Measurements from ENCODE around the gene SPDYE2B. TPM values are rescaled to one million over a fixed set of nuclear protein-coding genes. Genes with fewer than 3 reads are reported as not detected.
"Not testable (repeated sequence)": the region's sequence is repeated elsewhere in the genome, so short reads cannot be mapped to it uniquely, and the experiment has no call there.

SPDYE2B gene
- polyA plus RNA-seq, 6 donors from 2014 or later = 0.30 to 0.43 (median 0.42) TPM; not detected in 3

- H3K4me3 Mint-ChIP-seq; DNase-seq; H3K4me1 Mint-ChIP-seq; H3K27me3 Mint-ChIP-seq; H3K9me3 Mint-ChIP-seq; H3K27ac Mint-ChIP-seq; ATAC-seq (ENCODE audit: low read depth in 2 of 2); H3K36me3 Mint-ChIP-seq: not testable (repeated sequence)
These were observed 32.0 kb upstream of the SPDYE2B start for GRCh38 chr7:102618122-102618521.

DNA sequence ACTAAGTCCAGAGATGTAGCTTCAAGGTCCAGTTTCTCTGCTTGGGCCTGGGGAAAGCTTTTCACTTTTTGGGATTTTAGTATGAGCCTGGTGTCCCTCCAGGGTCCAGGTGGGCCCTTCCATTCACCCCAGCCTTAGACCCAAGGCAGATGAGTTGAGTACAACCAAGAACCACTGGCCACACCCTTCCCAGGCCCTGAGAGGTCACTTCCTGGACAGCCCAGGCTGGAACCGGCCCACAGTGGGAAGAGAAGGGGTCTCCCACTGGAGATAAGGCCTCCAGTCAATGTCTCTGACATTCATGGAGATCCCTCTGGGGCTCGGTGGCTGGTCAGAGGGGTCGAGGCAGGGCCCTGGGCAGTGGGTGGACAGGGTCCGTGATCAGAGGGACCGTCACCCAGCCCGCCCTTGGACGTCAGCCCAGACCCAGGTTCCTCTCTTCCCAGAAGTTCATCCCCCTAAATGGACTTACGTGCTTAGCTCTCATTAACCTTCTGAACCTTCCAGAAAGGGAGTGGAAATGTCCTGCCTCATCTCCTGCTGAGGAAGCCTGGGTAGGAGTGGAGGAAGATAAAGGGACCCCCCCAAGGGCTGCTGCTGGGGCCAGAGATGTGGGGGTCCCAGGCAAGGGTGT is 22.7 kb upstream of the SPDYE2B start:
- not testable (repeated sequence) for H3K4me1 Mint-ChIP-seq; H3K27ac Mint-ChIP-seq; H3K36me3 Mint-ChIP-seq; DNase-seq; ATAC-seq (ENCODE audit: low read depth in 2 of 2); H3K27me3 Mint-ChIP-seq; H3K4me3 Mint-ChIP-seq; H3K9me3 Mint-ChIP-seq

GRCh38 chr7:102630622-102631021 is 19.5 kb upstream of the SPDYE2B start:
- H3K4me1 Mint-ChIP-seq; H3K4me3 Mint-ChIP-seq; ATAC-seq (ENCODE audit: low read depth in 2 of 2); H3K27me3 Mint-ChIP-seq; H3K27ac Mint-ChIP-seq; H3K36me3 Mint-ChIP-seq; DNase-seq; H3K9me3 Mint-ChIP-seq: not testable (repeated sequence)

DNA sequence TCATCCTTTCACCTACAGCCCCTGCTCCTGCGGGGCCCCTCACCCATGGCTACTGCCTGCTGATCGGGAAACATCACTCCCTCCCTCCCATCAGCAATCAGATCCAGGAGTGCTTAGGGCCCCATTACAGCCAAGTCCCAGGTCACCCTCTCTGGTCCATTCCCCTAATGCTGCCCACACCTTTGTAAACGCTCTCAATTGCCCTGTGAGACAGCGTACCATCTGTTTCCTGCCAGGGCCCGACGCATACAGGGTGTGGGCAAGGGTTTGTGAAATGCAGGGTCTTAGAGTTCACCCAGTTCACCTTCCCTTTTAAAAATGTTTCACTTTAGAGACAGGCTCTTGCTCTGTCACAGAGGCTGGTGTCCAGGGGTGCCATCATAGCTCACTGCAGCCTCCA is 15.8 kb upstream of the SPDYE2B start:
- DNase-seq; H3K9me3 Mint-ChIP-seq; ATAC-seq (ENCODE audit: low read depth in 2 of 2); H3K27ac Mint-ChIP-seq; H3K4me1 Mint-ChIP-seq; H3K4me3 Mint-ChIP-seq; H3K36me3 Mint-ChIP-seq; H3K27me3 Mint-ChIP-seq: not testable (repeated sequence)

GRCh38 chr7:102635354-102635753 is 14.8 kb upstream of the SPDYE2B start:
- not testable (repeated sequence) for H3K4me1 Mint-ChIP-seq; H3K4me3 Mint-ChIP-seq; H3K9me3 Mint-ChIP-seq; H3K36me3 Mint-ChIP-seq; H3K27me3 Mint-ChIP-seq; ATAC-seq (ENCODE audit: low read depth in 2 of 2); DNase-seq; H3K27ac Mint-ChIP-seq

DNA sequence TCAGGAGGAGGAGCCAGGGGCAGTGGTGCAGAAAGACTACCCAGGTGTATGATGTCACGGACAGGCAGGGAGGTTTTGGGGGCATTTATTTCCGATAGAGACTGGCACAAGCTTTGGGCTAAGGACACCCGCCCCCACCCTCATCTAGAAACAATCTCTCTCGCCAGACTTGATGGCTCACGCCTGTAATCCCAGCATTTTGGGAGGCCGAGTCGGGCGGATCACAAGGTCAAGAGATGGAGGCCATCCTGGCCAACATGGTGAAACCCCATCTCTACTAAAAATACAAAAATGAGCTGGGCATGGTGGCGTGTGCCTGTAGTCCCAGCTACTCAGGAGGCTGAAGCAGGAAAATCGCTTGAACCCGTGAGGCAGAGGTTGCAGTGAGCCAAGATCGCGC is 13.2 kb upstream of the SPDYE2B start:
- not testable (repeated sequence) for H3K4me3 Mint-ChIP-seq; H3K4me1 Mint-ChIP-seq; H3K27me3 Mint-ChIP-seq; ATAC-seq (ENCODE audit: low read depth in 2 of 2); H3K27ac Mint-ChIP-seq; H3K9me3 Mint-ChIP-seq; H3K36me3 Mint-ChIP-seq; DNase-seq

- peak overlapping the region in 1 of 8 donors; percentile 5 for H3K4me3 Mint-ChIP-seq
- peak; percentile 4 for ATAC-seq (ENCODE audit: low read depth in 2 of 2)
- not testable (repeated sequence) for H3K27me3 Mint-ChIP-seq, DNase-seq, H3K27ac Mint-ChIP-seq, H3K9me3 Mint-ChIP-seq, H3K4me1 Mint-ChIP-seq, H3K36me3 Mint-ChIP-seq
These were observed 11.3 kb upstream of the SPDYE2B start for GRCh38 chr7:102638848-102639247.

DNA sequence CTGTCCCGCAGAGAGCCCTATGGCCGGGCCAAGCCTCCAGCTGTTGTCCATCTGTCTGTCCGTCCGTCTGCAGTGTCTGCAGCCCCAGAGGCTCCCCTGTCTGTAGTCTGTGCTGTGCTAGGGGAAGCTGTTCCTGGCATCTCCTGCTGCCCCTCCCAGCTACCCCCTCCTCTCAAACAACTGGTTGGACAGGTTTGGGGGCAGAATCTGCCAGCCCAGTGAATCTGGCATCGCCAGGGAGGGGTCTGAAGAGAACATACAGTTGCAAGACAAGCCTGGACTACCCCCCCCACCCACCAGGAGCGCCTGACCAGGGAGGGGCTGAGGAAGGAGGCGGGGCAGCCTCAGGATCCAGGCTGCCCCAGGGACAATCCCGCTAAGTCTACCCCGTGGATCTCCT is 7.4 kb upstream of the SPDYE2B start, which contains the start of gene UPK3BL1:
Gene UPK3BL1, minus strand, starts transcription at position 101 of the 400 bp plus-strand sequence. Its CDS starts 50 bp downstream, at position 51.
- ATAC-seq (ENCODE audit: low read depth in 2 of 2); DNase-seq: not testable (repeated sequence)

GRCh38 chr7:102643404-102643803 is 6.7 kb upstream of the SPDYE2B start:
- ATAC-seq (ENCODE audit: low read depth in 2 of 2); H3K27ac Mint-ChIP-seq; H3K9me3 Mint-ChIP-seq; H3K4me3 Mint-ChIP-seq; H3K27me3 Mint-ChIP-seq; DNase-seq; H3K36me3 Mint-ChIP-seq; H3K4me1 Mint-ChIP-seq: not testable (repeated sequence)

More for the DNA sequence above, 7.4 kb upstream of the SPDYE2B start, which contains the start of gene UPK3BL1:
- not testable (repeated sequence) for H3K9me3 Mint-ChIP-seq, H3K4me1 Mint-ChIP-seq, H3K27ac Mint-ChIP-seq, H3K4me3 Mint-ChIP-seq, H3K36me3 Mint-ChIP-seq, H3K27me3 Mint-ChIP-seq

DNA sequence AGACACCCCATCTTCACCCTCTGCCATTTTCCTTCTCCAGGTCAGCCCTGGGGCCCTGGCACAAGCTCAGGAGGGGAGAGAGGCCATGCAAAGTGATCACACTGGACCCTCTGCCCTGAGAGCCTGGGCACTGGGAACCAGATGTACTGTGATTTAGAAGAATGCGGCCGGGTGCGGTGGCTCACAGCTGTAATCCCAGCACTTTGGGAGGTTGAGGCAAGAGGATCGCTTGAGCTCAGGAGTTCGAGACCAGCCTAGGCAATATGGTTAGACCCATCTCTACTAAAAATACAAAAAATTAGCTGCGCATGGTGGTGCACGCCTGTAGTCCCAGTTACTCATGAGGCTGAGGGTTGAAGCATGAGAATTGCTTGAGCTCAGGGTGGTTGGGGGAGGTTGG is 2.3 kb upstream of the SPDYE2B start:
- not testable (repeated sequence) for DNase-seq; H3K27me3 Mint-ChIP-seq; ATAC-seq (ENCODE audit: low read depth in 2 of 2); H3K36me3 Mint-ChIP-seq; H3K4me1 Mint-ChIP-seq; H3K4me3 Mint-ChIP-seq; H3K27ac Mint-ChIP-seq; H3K9me3 Mint-ChIP-seq

DNA sequence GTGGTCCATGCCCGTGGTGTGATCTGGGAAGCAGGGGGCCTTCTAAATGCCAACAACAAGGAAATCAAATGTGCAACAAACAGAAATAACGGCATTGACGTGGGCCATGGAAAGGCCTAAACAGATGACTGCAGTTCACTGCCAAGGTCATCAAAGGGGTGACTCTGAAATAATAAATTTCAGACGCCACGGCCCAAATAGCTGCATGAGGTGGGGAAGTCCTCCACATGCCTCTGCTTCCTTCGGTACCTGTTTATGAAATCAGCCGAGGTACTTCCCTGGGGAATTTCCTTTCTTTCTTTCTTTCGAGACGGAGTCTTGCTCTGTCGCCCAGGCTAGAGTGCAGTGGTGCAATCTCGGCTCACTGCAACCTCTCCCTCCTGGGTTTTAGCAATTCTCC is 14.6 kb downstream of the SPDYE2B start:
- not testable (repeated sequence) for H3K36me3 Mint-ChIP-seq; ATAC-seq (ENCODE audit: low read depth in 2 of 2); H3K4me3 Mint-ChIP-seq; H3K9me3 Mint-ChIP-seq; H3K4me1 Mint-ChIP-seq; DNase-seq; H3K27me3 Mint-ChIP-seq; H3K27ac Mint-ChIP-seq

DNA sequence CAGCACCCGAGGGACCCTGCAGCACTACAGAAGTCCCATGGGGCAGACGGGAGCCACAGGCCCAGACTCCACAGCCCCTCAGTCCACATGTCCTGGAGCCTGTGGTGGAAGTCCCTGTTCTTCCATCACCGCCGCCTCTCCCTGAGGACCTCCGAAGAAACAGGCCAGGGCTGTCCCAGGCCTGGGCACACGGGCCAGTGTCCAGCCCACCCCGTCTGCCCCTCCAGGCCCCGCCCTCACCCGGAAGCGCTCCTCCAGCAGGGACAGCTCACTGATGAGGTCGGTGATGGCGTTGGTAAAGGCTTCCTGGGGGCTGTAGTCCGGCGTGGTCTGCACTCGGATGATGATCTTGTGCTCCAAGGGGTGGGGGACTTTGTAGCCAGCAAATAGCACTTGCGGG is 16.7 kb downstream of the SPDYE2B start:
- H3K4me3 Mint-ChIP-seq; H3K36me3 Mint-ChIP-seq; DNase-seq; H3K9me3 Mint-ChIP-seq; H3K4me1 Mint-ChIP-seq; H3K27me3 Mint-ChIP-seq; H3K27ac Mint-ChIP-seq; ATAC-seq (ENCODE audit: low read depth in 2 of 2): not testable (repeated sequence)

GRCh38 chr7:102667523-102667922 is 17.4 kb downstream of the SPDYE2B start:
- not testable (repeated sequence) for H3K9me3 Mint-ChIP-seq; H3K27ac Mint-ChIP-seq; H3K36me3 Mint-ChIP-seq; H3K4me3 Mint-ChIP-seq; H3K27me3 Mint-ChIP-seq; DNase-seq; ATAC-seq (ENCODE audit: low read depth in 2 of 2); H3K4me1 Mint-ChIP-seq

DNA sequence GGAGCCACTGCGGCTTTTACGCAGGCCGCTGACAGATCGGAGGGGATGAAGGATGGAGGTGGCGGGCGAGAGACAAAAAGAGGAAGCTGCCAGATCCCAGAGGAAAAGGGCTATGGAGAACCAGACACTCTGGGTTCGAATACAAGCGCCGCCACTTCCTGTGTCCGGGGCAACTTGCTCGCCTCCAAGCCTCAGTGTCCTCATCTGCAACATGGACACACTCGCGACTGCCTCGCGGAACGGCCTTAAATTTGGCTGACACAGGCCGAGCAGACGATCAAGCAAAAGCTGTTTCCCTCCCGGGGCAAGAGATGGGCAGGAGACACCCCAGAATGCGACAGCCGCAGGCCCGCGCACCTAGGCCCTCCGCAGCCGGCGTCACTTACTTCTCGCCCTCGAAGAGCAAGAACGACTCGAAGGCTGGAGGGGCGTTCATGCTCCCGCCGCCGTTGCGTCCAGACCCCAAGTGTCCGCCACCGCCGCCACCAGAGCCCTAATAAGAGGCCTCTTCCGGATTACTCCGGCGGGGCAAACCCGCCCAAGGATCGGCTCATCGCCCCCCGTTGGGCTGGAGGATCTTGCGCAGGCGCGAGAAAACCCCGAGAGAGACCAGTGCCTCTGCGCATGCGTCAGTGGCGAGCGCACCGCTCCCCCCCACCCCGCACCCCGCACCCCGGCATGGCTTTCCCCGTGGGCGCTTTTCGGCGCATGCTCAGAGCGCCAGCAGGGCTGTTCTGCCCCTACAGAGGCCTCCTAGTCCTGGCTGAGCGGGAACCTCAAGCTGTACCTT is 21.2 kb downstream of the SPDYE2B start, which contains the start of gene POLR2J2:
Gene POLR2J2, minus strand, starts transcription at position 498 of the 790 bp plus-strand sequence. Its CDS starts 62 bp downstream, at position 436.
- peak; percentile 85 to 88 for ATAC-seq (ENCODE audit: low read depth in 2 of 2)
- DNase-seq, H3K4me1 Mint-ChIP-seq, H3K36me3 Mint-ChIP-seq, H3K27me3 Mint-ChIP-seq, H3K9me3 Mint-ChIP-seq: not testable (repeated sequence)
- H3K4me3 Mint-ChIP-seq = peak within 1 kb of the TSS in 6 of 8 donors; percentile 51 to 90 (median 81)
- H3K27ac Mint-ChIP-seq = peak within 1 kb of the TSS in 4 of 6 donors; percentile 27 to 93 (median 54)
